B cell (primary cell): ENCODE data around the gene MCHR2.
"Not testable (repeated sequence)": the region's sequence is repeated elsewhere in the genome, so short reads cannot be mapped to it uniquely, and the experiment has no call there.

ENCODE experiments used
- CTCF ChIP-seq: fragments of 200-600 bp; IDR thresholded peaks from one replicate; pipeline ENCODE4 v1.8.0; 2022; ENCODE audit warnings: antibody characterized with exemption, mild to moderate bottlenecking
- EZH2 ChIP-seq: IDR thresholded peaks from 2 replicates; pipeline ENCODE4 v1.6.1; 2012; ENCODE audit warnings: borderline replicate concordance, low read depth, mild to moderate bottlenecking, moderate library complexity, low read length; ENCODE audit not compliant: insufficient read depth, poor library complexity, severe bottlenecking

GRCh38 chr6:100038546-100038945 lies 44.5 kb upstream of the MCHR2 start:
- TF ChIP-seq CTCF, EZH2: not testable (repeated sequence)
